HG02885 (cell line): ENCODE results near the gene RAD51B.
A peak's percentile ranks its signal among the peaks of the same experiment; 100 is the strongest.
"Not testable (repeated sequence)": the region's sequence is repeated elsewhere in the genome, so short reads cannot be mapped to it uniquely, and the experiment has no call there.

ENCODE experiments used
- ATAC-seq: cut with Tn5 transposase; IDR thresholded peaks from one replicate; pipeline ENCODE4 v1.9.1; 2021; ENCODE audit warnings: mild to moderate bottlenecking; ENCODE audit not compliant: unreplicated experiment, poor library complexity

RAD51B gene

DNA sequence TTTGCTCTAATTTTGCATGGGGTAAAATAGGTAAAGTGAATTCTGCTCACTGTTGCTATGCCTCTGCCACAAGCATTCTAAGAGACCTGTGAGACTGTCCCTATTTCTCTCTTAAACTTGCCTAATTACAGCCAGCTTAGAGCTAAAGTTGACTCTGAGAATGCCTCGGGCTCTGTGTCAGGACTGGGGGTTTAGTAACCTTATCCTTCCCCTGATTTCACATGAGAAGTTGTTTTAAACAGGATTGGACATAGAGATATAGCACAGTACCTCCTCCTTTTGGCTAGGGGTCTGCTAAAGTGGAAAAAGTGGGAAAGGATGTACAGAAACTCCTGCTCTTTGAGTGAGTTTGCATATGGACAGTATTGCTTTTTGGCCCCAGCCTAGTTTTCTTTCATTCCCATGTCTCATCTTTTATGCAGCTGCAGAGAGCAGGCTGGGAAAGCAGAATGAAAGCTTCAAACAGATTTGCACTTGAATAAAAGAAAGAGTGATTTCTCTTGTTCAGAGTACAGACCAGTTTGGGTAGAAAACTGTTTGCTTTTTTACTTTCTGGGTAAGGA, 122.0 kb downstream of the RAD51B start:
- ATAC-seq, result no peak

GRCh38 chr14:67942080-67942710, 122.6 kb downstream of the RAD51B start:
- no peak for ATAC-seq

GRCh38 chr14:67943947-67944346, 124.4 kb downstream of the RAD51B start:
- ATAC-seq, result no peak

GRCh38 chr14:67944605-67945004, 125.0 kb downstream of the RAD51B start:
- ATAC-seq, result no peak

DNA sequence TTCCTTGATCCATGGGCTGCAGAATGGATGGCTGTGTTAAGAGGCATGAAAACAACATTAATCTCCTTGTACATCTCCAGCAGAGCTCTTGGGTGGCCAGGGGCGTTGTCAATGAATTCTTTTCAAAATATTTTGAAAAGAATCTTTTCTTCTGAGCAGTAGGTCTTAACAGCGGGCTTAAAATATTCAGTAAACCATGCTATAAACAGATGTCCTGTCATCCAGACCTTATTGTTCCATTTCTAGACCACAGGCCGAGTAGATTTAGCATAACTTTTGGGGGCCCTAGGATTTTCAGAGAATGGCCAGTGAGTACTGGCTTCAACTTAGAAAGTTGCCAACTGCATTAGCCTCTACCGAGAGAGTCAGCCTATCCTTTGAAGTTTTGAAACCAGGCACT, 130.2 kb downstream of the RAD51B start:
- no peak for ATAC-seq

- ATAC-seq, result no peak
Measured at GRCh38 chr14:67950386-67950785, 130.8 kb downstream of the RAD51B start.

DNA sequence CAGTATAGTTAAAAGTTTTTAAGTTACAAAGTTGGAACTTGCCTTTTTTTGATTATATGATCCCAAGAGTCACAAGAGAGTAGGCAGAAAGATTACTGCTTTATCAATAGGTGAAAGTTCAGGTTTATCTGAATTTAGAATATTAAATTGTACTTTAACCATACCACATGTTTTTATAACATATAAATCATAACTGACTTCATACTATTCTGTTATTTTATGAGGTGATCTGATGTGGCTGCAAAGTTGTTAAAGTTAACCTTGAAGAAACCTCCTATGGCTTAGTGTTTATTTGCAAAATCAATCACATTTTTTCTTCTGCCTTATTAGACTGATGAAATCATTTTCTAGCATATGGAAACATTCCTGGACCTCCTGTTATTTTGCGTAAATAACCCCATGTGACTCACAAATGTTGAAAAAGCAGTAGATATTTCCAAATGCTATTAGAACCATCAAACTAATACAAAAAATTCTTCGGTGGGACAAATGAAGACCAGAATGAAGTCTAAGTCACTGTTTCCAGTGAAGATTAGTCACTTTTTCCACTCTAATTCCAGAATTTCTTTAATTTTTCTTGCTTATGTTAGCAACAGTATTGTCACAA, 132.1 kb downstream of the RAD51B start:
- no peak for ATAC-seq

DNA sequence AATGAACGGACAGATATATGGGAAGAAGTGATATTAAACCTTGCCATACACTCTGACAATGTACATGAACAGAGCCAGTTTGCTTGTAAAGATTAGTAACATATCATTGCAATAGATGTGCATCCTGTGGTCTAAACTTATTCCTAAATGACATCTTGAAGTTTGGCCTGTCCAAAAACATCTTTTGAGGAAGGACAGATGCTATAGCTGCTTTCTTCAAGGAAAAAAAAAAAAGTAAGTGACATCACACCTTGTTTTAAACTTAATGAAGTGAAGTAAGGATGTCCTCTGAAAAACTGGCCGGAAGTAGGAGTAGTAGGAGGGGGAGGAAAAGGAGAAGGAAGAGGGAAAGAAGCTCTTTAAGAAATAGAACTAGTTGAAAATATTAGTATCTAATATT, 132.8 kb downstream of the RAD51B start:
- ATAC-seq, result no peak

- ATAC-seq, result no peak
Measured at GRCh38 chr14:67952786-67953185, 133.2 kb downstream of the RAD51B start.

DNA sequence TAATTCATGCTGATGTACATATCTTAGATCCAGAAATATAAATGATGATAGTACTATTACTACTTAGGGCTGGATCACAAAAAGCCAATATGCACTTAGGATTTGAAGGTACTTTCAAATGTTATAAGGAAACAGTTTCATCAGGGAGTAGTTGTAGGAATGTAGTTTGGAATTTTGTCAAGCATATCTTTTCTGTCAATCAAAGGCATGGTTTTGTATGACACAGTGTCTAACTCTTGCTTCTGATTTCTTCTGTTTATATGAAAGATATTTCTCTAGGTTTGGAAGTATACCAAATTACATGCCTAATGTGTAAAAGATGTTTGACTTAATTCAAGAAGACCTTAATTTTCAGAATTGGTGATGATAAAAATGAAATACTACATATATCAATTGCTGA, 135.7 kb downstream of the RAD51B start:
- ATAC-seq, result no peak

GRCh38 chr14:67957946-67958345, 138.4 kb downstream of the RAD51B start:
- no peak for ATAC-seq

- ATAC-seq, result no peak
Measured at GRCh38 chr14:67961676-67962075, 142.1 kb downstream of the RAD51B start.

DNA sequence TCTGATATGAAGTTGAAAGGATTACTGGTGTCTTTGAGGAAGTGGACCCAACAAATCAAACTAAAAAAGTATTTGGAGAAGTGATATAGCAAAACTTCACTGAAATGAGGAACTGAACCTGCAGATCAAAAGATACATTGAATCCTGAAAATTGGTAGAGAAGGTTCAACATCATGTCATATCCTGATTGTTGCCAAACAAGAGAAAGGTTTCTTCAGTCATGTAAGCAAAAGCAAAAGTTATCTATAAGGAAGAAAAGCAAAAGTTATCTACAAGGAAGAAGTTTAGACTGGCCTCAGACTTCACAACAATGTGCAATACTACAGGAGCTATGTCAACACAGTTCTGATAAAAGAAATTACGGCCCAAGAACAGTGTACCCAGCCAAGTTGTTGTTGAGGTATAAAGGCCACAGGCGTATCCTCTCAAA, 142.7 kb downstream of the RAD51B start:
- peak; percentile 62 for ATAC-seq

DNA sequence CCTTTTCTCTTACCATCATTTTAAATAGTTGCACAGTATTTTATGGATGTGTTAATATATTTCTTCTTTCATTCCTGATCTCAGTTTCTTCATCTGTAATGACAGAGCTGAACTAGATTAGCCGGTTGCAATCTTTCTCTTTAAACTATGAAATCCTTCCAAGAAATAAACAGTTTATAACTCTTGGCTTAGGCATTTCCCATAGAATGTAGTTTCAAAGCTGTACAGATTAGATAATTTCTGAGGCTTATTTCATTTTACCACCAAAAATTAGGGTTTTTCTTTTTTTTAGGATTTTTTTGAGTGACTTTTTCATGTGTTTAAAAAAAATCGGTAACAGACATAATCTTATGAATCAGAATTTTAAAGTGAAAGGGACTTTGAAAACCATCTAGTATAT, 144.0 kb downstream of the RAD51B start:
- ATAC-seq, result no peak

GRCh38 chr14:67963960-67964812, 144.6 kb downstream of the RAD51B start:
- no peak for ATAC-seq

DNA sequence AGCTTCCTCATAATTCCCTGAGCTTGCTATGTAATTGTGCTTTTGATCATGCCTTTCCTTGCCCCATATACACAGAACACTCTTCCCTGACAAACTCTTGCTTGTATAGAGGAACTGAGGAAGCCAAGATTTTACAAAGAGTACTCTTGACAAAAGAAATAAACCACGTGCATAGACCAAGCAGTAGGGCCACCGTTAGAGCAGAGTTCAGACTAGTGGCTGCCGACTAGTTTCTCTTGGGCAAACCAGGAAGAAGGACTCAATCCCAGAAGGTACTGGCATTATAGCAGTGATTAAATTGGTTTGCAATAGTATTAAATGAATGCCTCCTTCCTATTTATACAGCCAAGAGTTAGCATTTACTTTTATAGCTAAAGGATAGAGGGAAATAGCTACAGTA, 146.1 kb downstream of the RAD51B start:
- ATAC-seq, result no peak

- ATAC-seq, result no peak
Measured at GRCh38 chr14:67967206-67967605, 147.6 kb downstream of the RAD51B start.

DNA sequence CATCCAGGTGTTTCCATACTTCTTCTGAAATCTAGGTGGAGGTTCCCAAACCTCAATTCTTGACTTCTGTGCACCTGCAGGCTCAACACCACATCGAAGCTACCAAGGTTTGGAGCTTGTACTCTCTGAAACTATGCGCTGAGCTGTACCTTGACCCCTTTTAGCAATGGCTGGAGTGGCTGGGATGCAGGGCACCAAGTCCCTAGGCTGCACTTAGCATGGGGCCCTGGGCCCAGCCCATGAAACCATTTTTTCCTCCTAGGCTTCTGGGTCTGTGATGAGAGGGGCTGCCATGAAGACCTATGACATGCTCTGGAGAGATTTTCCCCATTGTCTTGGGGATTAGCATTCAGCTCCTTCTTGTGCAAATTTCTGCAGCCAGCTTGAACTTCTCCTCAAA, 148.4 kb downstream of the RAD51B start:
- ATAC-seq, result not testable (repeated sequence)

GRCh38 chr14:67970923-67971322, 151.3 kb downstream of the RAD51B start:
- no peak for ATAC-seq

GRCh38 chr14:67971627-67972625, 152.3 kb downstream of the RAD51B start:
- no peak for ATAC-seq
